H9 (cell line): ENCODE measurements around the gene CORO7. TPM values are rescaled to one million over a fixed set of nuclear protein-coding genes. Genes with fewer than 3 reads are reported as not detected.

ENCODE experiments used
- DNase-seq: peaks from one replicate; pipeline ENCODE4 v3.0.0-alpha.2; 2017
- H2AFZ ChIP-seq: one replicate; pipeline ENCODE4 v1.6.1; 2013; ENCODE audit warnings: mild to moderate bottlenecking, low read length, control low read depth, moderate library complexity
- H2AK5ac ChIP-seq: 2 replicates; pipeline ENCODE4 v1.6.1; 2013; ENCODE audit warnings: low read length, control low read depth, mixed read lengths; ENCODE audit not compliant: insufficient read length
- H2BK120ac ChIP-seq: one replicate; pipeline ENCODE4 v1.6.1; 2013; ENCODE audit warnings: low read depth, mild to moderate bottlenecking, low read length, control low read depth, inconsistent platforms; ENCODE audit not compliant: poor library complexity, severe bottlenecking
- H2BK12ac ChIP-seq: 2 replicates; pipeline ENCODE4 v1.6.1; 2013; ENCODE audit warnings: low read length, control low read depth, mixed read lengths, low read depth; ENCODE audit not compliant: insufficient read length
- H2BK15ac ChIP-seq: 2 replicates; pipeline ENCODE4 v1.6.1; 2013; ENCODE audit warnings: low read depth, low read length, control low read depth
- H2BK20ac ChIP-seq: one replicate; pipeline ENCODE4 v1.6.1; 2013; ENCODE audit warnings: low read depth, mild to moderate bottlenecking, low read length, control low read depth, inconsistent platforms; ENCODE audit not compliant: poor library complexity, severe bottlenecking
- H2BK5ac ChIP-seq: 2 replicates; pipeline ENCODE4 v1.6.1; 2013; ENCODE audit warnings: low read length, control low read depth, mixed read lengths; ENCODE audit not compliant: insufficient read length
- H3K14ac ChIP-seq: 2 replicates; pipeline ENCODE4 v1.6.1; 2013; ENCODE audit warnings: low read length, control low read depth; ENCODE audit not compliant: insufficient read depth
- H3K18ac ChIP-seq: 2 replicates; pipeline ENCODE4 v1.6.1; 2013; ENCODE audit warnings: low read depth, mild to moderate bottlenecking, mixed read lengths, low read length, control low read depth; ENCODE audit not compliant: insufficient read length
- H3K23ac ChIP-seq: 2 replicates; pipeline ENCODE4 v1.6.1; 2013; ENCODE audit warnings: low read length, control low read depth, mixed read lengths, low read depth; ENCODE audit not compliant: insufficient read length
- H3K23me2 ChIP-seq: 2 replicates; pipeline ENCODE4 v1.6.1; 2013; ENCODE audit warnings: low read depth, mild to moderate bottlenecking, mixed read lengths, low read length, control low read depth; ENCODE audit not compliant: insufficient read length, poor library complexity, severe bottlenecking
- H3K27ac ChIP-seq: 2 replicates; pipeline ENCODE4 v1.5.1; 2013; ENCODE audit warnings: low read length, control low read depth, mixed read lengths, low read depth; ENCODE audit not compliant: insufficient read length
- H3K27me3 ChIP-seq: 2 replicates; pipeline ENCODE4 v1.6.1; 2013; ENCODE audit warnings: low read length, control low read depth, inconsistent platforms; ENCODE audit not compliant: insufficient read depth
- H3K4ac ChIP-seq: 2 replicates; pipeline ENCODE4 v1.6.1; 2013; ENCODE audit warnings: low read depth, mild to moderate bottlenecking, control low read depth, inconsistent platforms, low read length, moderate library complexity
- H3K4me1 ChIP-seq: 2 replicates; pipeline ENCODE4 v1.6.1; 2013; ENCODE audit warnings: low read length, control low read depth, inconsistent platforms; ENCODE audit not compliant: insufficient read depth
- H3K4me2 ChIP-seq: 2 replicates; pipeline ENCODE4 v1.6.1; 2013; ENCODE audit warnings: low read length, control low read depth, mixed read lengths; ENCODE audit not compliant: insufficient read length, insufficient read depth
- H3K56ac ChIP-seq: 2 replicates; pipeline ENCODE4 v1.6.1; 2013; ENCODE audit warnings: low read depth, mild to moderate bottlenecking, mixed read lengths, low read length, control low read depth; ENCODE audit not compliant: insufficient read length
- H3K79me1 ChIP-seq: 2 replicates; pipeline ENCODE4 v1.6.1; 2013; ENCODE audit warnings: low read depth, mild to moderate bottlenecking, moderate library complexity, low read length, control low read depth, inconsistent platforms; ENCODE audit not compliant: insufficient read depth, poor library complexity, severe bottlenecking
- H3K79me2 ChIP-seq: 2 replicates; pipeline ENCODE4 v1.6.1; 2013; ENCODE audit warnings: low read length, control low read depth, inconsistent platforms; ENCODE audit not compliant: insufficient read depth
- H3K9ac ChIP-seq: 2 replicates; pipeline ENCODE4 v1.6.1; 2013; ENCODE audit warnings: low read length, control low read depth, mixed read lengths; ENCODE audit not compliant: insufficient read length; ENCODE audit errors: extremely low read depth
- H3K9me3 ChIP-seq: one replicate; pipeline ENCODE4 v1.6.1; 2013; ENCODE audit warnings: low read depth, low read length, inconsistent platforms; ENCODE audit not compliant: control insufficient read depth
- H3T11ph ChIP-seq: one replicate; pipeline ENCODE4 v1.6.1; 2013; ENCODE audit warnings: mild to moderate bottlenecking, low read length, control low read depth, inconsistent platforms
- H4K20me1 ChIP-seq: one replicate; pipeline ENCODE4 v1.6.1; 2013; ENCODE audit not compliant: control insufficient read depth, insufficient read length, insufficient read depth
- H4K5ac ChIP-seq: 2 replicates; pipeline ENCODE4 v1.6.1; 2013; ENCODE audit warnings: low read depth, mild to moderate bottlenecking, mixed read lengths, low read length, control low read depth; ENCODE audit not compliant: insufficient read length
- H4K8ac ChIP-seq: replicated peaks from 2 replicates; pipeline ENCODE4 v1.6.1; 2013; ENCODE audit warnings: low read length, control low read depth, mixed read lengths, low read depth; ENCODE audit not compliant: insufficient read length
- H4K91ac ChIP-seq: 2 replicates; pipeline ENCODE4 v1.6.1; 2013; ENCODE audit warnings: low read depth, mild to moderate bottlenecking, moderate library complexity, mixed read lengths, low read length, control low read depth; ENCODE audit not compliant: insufficient read length
- H3K27ac Mint-ChIP-seq, 3 experiments: 2 replicates in 2 of 3; 3 replicates in 1 of 3; pipeline ENCODE4 v1.8.0; 2020 to 2021; ENCODE audit warnings: mixed read lengths in 3 of 3, mild to moderate bottlenecking in 1 of 3, moderate library complexity in 1 of 3
- H3K27me3 Mint-ChIP-seq: 2 replicates; pipeline ENCODE4 v1.8.0; 2021; ENCODE audit warnings: low read depth, mild to moderate bottlenecking, moderate library complexity, mixed read lengths
- H3K36me3 Mint-ChIP-seq, 3 experiments: 2 replicates in 2 of 3; 3 replicates in 1 of 3; pipeline ENCODE4 v1.8.0; 2020 to 2021; ENCODE audit warnings: low read depth in 3 of 3, mixed read lengths in 3 of 3; ENCODE audit not compliant: insufficient read depth in 1 of 3
- H3K4me1 Mint-ChIP-seq, 2 experiments: 2 replicates each; pipeline ENCODE4 v1.8.0; 2020; ENCODE audit warnings: mixed read lengths in 2 of 2
- H3K4me3 Mint-ChIP-seq, 2 experiments: 2 replicates in 1 of 2; 3 replicates in 1 of 2; pipeline ENCODE4 v1.8.0; 2020 to 2021; ENCODE audit warnings: mild to moderate bottlenecking in 2 of 2, mixed read lengths in 2 of 2, moderate library complexity in 1 of 2
- H3K9me3 Mint-ChIP-seq, 2 experiments: 2 replicates in 1 of 2; 3 replicates in 1 of 2; pipeline ENCODE4 v1.8.0; 2020; ENCODE audit warnings: mild to moderate bottlenecking in 2 of 2, mixed read lengths in 2 of 2, moderate library complexity in 1 of 2
- WGBS: extraction: QIAGEN DNeasy Blood & Tissue Kit; methylation state at CpG from one replicate; pipeline ENCODE4 v1.1.7; 2013; ENCODE audit warnings: missing lambda C conversion rate, low lambda C conversion rate, mixed read lengths; ENCODE audit not compliant: insufficient read length; ENCODE audit errors: extremely low coverage; 5-methylcytosine and 5-hydroxymethylcytosine counted together
- total RNA-seq: library from RNA; stranded (reverse); gene quantifications from 2 replicates; pipeline ENCODE4 v1.2.1, GENCODE V29; 2021
- TF ChIP-seq, protein P1 (sequence below): fragments of 200-600 bp; sonication (generic); conservative IDR thresholded peaks from 3 replicates; pipeline ENCODE4 v1.8.0; 2021; ENCODE audit warnings: antibody characterized with exemption, mild to moderate bottlenecking

Gene CORO7
- total RNA-seq, 1 experiment from 2014 or later, result 38.4 TPM

DNA sequence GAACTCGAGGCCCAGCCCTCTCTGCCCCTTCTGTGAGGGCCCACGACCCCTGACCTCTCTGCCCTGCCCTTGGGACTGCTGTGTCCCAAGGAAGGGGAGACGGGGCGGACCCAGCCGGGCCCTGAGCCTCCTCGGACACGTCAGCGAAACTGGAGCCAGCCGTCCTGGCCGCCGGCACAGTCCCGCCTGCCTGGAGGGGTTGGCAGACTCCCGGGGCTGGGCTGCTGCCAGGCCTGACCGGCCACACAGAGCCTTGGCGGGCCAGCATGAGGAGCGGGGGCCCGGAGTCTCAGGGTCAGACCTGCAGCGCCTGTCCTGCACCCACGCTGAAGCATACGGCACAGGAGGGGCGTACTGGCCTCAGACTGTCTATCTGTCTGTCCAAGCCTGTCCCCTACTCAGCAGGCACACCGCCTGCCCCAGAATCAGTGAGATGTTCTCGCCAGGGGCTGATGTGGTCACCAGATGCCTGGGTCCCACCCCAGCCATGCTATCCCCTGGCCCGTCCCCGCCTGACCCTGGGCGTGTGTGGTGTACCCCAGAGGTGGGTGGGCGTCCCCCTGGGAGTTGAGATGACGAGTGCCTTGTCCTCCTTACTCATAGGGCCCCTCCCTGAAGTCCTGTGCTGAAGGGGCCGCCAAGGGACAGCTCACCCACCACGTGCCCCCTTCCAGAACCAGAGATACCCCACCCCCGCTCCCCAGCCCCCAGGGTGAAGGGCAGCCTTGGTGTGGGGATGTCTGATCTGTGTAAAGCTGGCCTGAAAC, 40.1 kb downstream of the CORO7 start:
- Histone ChIP-seq H3K9me3 (no peaks in the 10 kb centered on the region), H4K5ac (no peak overlapping the region), H4K8ac (no peak overlapping the region), H2AK5ac (no peak overlapping the region), H3K27me3 (no peaks in the 10 kb centered on the region), H3K18ac (no peak overlapping the region), H3K79me2 (peaks cover 1% of the 10 kb centered on the region; the same call in 1 of the 2 replicates), H3K4me1 (peaks cover 11% of the 10 kb centered on the region; the same call in 1 of the 2 replicates), H3K4ac (no peak overlapping the region), H3K14ac (peak overlapping the region; percentile 69; the same call in 1 of the 2 replicates), H3K4me2 (no peak overlapping the region), H2BK5ac (no peak overlapping the region), H2BK20ac (no peak overlapping the region), H3K9ac (no peak overlapping the region), H2BK120ac (no peak overlapping the region), H3K27ac (no peak overlapping the region), H3K23ac (no peak overlapping the region), H2AFZ (no peak overlapping the region), H3K79me1 (no peaks in the 10 kb centered on the region), H3K56ac (no peak overlapping the region), H4K20me1 (no peaks in the 10 kb centered on the region), H4K91ac (no peak overlapping the region), H2BK15ac (peak overlapping the region; percentile 81; the same call in 1 of the 2 replicates), H2BK12ac (peak overlapping the region; percentile 78), H3T11ph (no peak overlapping the region), H3K23me2 (no peaks in the 10 kb centered on the region)
- Mint-ChIP-seq H3K4me3 (no peak overlapping the region), H3K9me3 (no peaks in the 10 kb centered on the region), H3K4me1 (peaks cover 34 to 60% of the 10 kb centered on the region in 2 experiments), H3K27me3 (no peaks in the 10 kb centered on the region), H3K36me3 (peaks cover 0 to 3% (median 3%) of the 10 kb centered on the region in 3 experiments; a peak in 1 of 7 replicates), H3K27ac (no peak overlapping the region)
- TF ChIP-seq, protein P1, sequence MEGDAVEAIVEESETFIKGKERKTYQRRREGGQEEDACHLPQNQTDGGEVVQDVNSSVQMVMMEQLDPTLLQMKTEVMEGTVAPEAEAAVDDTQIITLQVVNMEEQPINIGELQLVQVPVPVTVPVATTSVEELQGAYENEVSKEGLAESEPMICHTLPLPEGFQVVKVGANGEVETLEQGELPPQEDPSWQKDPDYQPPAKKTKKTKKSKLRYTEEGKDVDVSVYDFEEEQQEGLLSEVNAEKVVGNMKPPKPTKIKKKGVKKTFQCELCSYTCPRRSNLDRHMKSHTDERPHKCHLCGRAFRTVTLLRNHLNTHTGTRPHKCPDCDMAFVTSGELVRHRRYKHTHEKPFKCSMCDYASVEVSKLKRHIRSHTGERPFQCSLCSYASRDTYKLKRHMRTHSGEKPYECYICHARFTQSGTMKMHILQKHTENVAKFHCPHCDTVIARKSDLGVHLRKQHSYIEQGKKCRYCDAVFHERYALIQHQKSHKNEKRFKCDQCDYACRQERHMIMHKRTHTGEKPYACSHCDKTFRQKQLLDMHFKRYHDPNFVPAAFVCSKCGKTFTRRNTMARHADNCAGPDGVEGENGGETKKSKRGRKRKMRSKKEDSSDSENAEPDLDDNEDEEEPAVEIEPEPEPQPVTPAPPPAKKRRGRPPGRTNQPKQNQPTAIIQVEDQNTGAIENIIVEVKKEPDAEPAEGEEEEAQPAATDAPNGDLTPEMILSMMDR, result no peak
- DNase-seq, result no peak
- no CpG with 5 or more reads among the region's 31 CpGs for WGBS
